GM12801 (cell line): ENCODE data around the gene GNB5.

Experiments used
- TF ChIP-seq, protein P1 (sequence below): IDR thresholded peaks from one replicate; pipeline ENCODE4 v1.5.1; 2011; ENCODE audit warnings: control low read depth; ENCODE audit not compliant: insufficient read length; ENCODE audit errors: extremely low read depth

Gene GNB5

GRCh38 chr15:52136442-52136980 lies 54.7 kb downstream of the GNB5 start:
- TF ChIP-seq, protein P1, sequence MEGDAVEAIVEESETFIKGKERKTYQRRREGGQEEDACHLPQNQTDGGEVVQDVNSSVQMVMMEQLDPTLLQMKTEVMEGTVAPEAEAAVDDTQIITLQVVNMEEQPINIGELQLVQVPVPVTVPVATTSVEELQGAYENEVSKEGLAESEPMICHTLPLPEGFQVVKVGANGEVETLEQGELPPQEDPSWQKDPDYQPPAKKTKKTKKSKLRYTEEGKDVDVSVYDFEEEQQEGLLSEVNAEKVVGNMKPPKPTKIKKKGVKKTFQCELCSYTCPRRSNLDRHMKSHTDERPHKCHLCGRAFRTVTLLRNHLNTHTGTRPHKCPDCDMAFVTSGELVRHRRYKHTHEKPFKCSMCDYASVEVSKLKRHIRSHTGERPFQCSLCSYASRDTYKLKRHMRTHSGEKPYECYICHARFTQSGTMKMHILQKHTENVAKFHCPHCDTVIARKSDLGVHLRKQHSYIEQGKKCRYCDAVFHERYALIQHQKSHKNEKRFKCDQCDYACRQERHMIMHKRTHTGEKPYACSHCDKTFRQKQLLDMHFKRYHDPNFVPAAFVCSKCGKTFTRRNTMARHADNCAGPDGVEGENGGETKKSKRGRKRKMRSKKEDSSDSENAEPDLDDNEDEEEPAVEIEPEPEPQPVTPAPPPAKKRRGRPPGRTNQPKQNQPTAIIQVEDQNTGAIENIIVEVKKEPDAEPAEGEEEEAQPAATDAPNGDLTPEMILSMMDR, result no peak

GRCh38 chr15:52134502-52135144 lies 56.6 kb downstream of the GNB5 start:
- TF ChIP-seq, protein P1, result no peak

- TF ChIP-seq, protein P1, result no peak
Measured at GRCh38 chr15:52133510-52134220, 57.5 kb downstream of the GNB5 start.

- TF ChIP-seq, protein P1, result no peak
Measured at GRCh38 chr15:52132066-52132465, 59.1 kb downstream of the GNB5 start.

DNA sequence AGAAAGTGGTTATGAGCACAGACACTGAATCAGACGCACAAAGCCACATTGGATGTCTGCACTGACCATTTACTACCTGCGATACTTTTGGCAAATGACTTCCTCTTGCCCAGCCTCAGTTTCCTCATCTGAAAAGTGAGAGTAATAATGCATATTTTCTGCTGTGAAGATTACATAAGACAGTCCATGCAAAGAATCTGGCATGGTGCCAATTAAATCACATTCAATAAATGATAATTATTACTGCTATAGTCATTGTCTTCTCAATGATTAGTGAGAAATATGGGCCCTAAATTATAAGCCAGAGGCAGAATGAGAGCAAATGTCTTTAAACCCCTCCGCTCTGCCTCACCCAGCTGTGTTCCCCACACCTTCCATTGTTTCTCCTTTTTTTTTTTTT lies 62.6 kb downstream of the GNB5 start:
- TF ChIP-seq, protein P1, result no peak

- TF ChIP-seq, protein P1, result no peak
Measured at GRCh38 chr15:52124270-52124880, 66.8 kb downstream of the GNB5 start.

DNA sequence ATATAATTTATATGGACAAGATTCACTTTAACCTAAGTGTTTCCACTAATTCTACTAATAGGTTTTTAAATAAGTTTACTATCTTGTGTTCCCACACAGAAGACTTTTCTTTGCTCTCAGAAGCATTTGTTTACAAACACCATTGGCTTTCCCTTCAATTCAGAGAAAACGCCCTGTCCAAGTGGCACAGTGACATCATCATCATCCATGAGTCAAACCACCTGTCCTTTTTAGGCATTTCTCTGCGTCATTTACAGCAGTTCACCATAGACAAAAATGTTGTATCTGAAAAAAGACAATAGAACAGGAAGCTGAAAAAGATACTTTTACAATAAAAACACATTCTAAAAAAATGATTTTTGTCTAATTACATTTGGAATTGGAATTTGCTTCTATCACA lies 69.3 kb downstream of the GNB5 start:
- TF ChIP-seq, protein P1, result no peak
